Stimulated activated effector memory CD8-positive, alpha-beta T cell treated with anti-CD3 and anti-CD28 coated beads, Interleukin-12 subunit alpha, Interleukin-12 subunit beta, amount 100 ng/mL, for 72 hours (primary cell): ENCODE measurements around the gene SEMA3D.

Experiments used
- ATAC-seq: fragments of 150-1000 bp; cut with Tn5 transposase; 2 replicates; pipeline ENCODE4 v1.10.0; 2021
- DNase-seq, 2 donors: peaks; one replicate each; pipeline ENCODE4 v3.0.0; 2021 to 2022; ENCODE audit warnings: low spot score in 2 of 2
- H3K27ac Mint-ChIP-seq: one replicate; pipeline ENCODE4 v1.8.0; 2022; ENCODE audit warnings: mild to moderate bottlenecking, mixed read lengths
- H3K36me3 Mint-ChIP-seq: one replicate; pipeline ENCODE4 v1.8.0; 2022; ENCODE audit warnings: mild to moderate bottlenecking, mixed read lengths
- H3K4me1 Mint-ChIP-seq: one replicate; pipeline ENCODE4 v1.8.0; 2022; ENCODE audit warnings: mixed read lengths
- H3K4me3 Mint-ChIP-seq: one replicate; pipeline ENCODE4 v1.8.0; 2022; ENCODE audit warnings: mild to moderate bottlenecking, mixed read lengths
- H3K9me3 Mint-ChIP-seq: one replicate; pipeline ENCODE4 v1.8.0; 2022; ENCODE audit warnings: mixed read lengths

SEMA3D gene

DNA sequence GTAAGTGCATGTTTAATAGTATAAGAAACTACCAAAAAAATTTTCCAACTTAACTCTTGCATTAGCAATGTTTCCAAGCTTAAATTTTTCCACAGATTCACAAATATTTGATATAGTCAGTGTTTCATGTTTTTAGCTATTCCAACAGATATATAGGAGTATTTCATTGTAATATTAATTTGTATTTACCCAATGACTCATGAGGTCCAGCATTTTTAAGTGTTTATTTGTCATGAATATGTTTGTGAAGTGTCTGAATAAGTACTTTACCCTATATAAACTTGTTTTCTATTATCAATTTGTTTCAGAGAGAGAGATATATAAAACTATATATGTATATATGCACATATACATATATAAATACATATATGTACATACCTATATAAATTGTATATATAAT lies 71.0 kb downstream of the SEMA3D start:
- Mint-ChIP-seq H3K36me3 (no peaks in the 10 kb centered on the region), H3K4me1 (no peaks in the 10 kb centered on the region)
- ATAC-seq, result no peak

DNA sequence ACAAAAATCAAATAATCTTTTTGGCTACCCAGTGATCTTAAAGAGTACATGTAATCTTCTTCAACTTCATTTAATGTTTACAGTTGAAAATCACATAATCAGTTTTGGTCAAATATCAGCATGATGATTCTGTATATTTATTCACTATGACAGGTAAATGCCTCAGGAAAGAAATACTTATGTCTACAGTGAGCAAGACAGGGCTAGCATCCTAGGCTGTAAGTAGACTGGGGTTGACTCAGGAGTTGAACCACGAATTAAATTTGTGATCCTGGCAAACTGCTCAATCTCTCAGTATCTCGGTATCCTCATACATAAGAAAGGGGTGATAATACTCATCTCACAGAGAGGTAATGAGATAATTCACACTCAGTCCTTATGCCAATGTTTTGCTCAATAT lies 71.8 kb downstream of the SEMA3D start:
- no peak overlapping the region for H3K27ac Mint-ChIP-seq
- H3K4me3 Mint-ChIP-seq, result no peak overlapping the region
- DNase-seq (no peak), ATAC-seq (no peak)
- no peaks in the 10 kb centered on the region for H3K4me1 Mint-ChIP-seq
- H3K9me3 Mint-ChIP-seq, result peaks cover 13% of the 10 kb centered on the region
- H3K36me3 Mint-ChIP-seq, result no peaks in the 10 kb centered on the region

More for the DNA sequence above, 71.0 kb downstream of the SEMA3D start:
- no peak for DNase-seq
- peaks cover 10% of the 10 kb centered on the region for H3K9me3 Mint-ChIP-seq
- H3K4me3 Mint-ChIP-seq, result no peak overlapping the region
- H3K27ac Mint-ChIP-seq, result no peak overlapping the region

DNA sequence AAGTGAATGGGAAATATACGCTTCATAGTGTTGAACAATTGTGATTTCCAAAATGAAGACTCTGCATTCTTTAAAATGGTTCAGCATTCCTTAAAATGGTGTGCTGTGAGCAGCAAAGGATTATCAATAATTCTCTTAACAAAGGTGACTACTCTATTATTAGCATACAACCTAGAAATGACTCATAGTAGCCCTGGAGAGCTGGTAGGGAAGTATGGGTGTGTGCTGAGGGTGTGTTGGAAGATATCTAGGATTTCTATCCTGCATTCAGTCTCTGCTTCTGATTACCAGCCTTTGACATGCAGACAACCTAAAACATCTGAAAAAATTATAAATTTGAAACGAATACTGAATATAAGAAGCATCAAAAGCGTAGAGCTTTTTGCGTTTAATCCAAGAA lies 72.5 kb downstream of the SEMA3D start:
- Mint-ChIP-seq H3K9me3 (peaks cover 13% of the 10 kb centered on the region), H3K4me1 (no peaks in the 10 kb centered on the region), H3K27ac (no peak overlapping the region), H3K4me3 (no peak overlapping the region), H3K36me3 (no peaks in the 10 kb centered on the region)
- no peak for ATAC-seq
- DNase-seq, result no peak

DNA sequence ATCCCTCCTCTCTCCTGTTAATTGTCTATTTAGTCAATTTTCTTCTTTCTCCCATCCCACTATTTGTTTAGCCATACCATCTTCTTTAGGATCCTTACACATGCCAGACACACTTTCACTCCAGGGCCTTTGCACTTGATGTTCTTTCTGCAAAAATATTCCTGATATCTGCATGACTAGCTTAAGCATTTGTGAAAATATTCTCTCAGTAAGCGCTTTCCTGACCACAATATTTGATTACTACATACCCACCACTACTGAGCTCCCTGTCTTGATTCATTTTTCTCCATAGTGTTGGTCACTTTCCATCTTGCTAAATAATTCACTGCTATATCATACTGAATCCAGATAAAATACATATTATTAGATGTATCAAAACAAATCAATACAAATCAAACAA lies 75.1 kb downstream of the SEMA3D start:
- Mint-ChIP-seq H3K4me1 (no peaks in the 10 kb centered on the region), H3K9me3 (peaks cover 19% of the 10 kb centered on the region), H3K4me3 (no peak overlapping the region), H3K36me3 (no peaks in the 10 kb centered on the region), H3K27ac (no peak overlapping the region)
- ATAC-seq, result no peak
- DNase-seq, result no peak

DNA sequence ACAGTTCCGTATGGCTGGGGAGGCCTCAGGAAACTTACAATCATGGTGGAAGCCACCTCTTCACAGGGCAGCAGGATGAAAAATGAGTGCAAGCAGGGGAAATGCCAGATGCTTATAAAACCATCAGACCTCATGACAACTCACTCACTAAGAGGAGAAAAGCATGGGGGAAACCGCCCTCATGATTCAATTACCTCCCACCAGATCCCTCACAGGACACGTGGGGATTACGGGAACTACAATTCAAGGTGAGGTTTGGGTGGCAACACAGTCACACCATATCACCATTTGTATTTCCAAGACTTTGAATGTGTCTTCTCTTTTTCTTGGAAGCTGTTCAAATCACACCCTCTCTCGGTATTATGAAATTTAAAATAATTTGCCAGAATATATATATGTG lies 80.1 kb downstream of the SEMA3D start:
- Mint-ChIP-seq H3K4me1 (no peaks in the 10 kb centered on the region), H3K27ac (no peak overlapping the region), H3K9me3 (peaks cover 21% of the 10 kb centered on the region)

DNA sequence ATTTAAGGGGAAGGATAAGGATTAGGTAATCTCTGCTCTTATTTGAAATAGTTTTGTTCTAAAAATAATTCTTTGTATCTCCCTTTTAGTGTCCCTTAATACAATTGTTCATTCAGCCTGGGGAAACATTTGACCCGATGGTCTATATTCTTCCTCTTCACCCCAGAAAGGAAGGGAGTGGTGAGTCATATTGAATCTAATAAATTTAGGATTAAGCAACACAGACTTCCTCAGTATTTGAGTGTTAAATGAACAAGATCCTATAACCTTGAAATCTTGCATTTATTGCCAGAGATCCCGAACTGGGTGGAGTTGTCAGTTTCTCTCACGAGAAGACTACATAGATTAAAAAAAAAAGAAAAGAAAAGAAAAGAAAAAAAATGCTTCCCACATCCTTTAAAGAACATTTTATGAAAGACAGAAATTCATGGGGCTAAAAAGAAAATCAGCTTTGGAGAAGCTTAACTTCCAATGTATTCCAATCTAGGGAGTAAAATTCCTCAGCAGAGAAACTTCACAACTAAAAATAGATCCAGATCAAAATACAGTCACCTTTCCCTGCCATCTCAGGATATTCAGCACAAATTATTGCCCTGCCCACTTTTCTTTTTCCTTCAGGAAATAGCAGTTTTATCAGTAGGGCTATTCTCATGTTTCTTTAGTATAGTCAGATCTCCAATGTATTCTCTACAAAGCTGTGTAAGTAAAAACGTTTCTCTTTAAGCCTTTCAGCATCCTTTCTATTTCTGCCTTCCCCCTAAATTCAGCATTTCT lies 82.2 kb downstream of the SEMA3D start:
- Mint-ChIP-seq H3K27ac (no peak overlapping the region), H3K4me1 (no peaks in the 10 kb centered on the region), H3K4me3 (no peak overlapping the region), H3K9me3 (peaks cover 13% of the 10 kb centered on the region), H3K36me3 (no peaks in the 10 kb centered on the region)
- no peak for ATAC-seq
- no peak for DNase-seq

More for the DNA sequence above, 80.1 kb downstream of the SEMA3D start:
- no peak overlapping the region for H3K4me3 Mint-ChIP-seq
- ATAC-seq, result no peak
- no peaks in the 10 kb centered on the region for H3K36me3 Mint-ChIP-seq
- no peak for DNase-seq

DNA sequence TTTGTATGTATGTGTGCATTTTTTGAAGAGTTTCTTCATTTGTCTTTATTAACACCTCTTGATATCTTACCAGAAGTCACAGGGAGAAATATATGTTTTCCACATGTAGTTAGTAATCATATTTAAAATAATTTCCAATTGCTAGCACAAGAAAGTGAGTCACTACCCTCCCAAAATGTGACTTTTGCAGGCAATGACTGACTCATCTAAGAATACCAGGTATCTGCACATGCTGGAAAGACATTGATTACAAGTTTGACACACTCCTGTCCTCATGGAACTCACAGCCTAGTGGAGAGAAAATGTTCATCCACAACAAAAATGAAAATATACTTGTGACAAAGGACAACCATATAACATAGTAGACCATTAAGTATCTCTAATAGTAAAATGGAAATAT lies 82.9 kb downstream of the SEMA3D start:
- Mint-ChIP-seq H3K27ac (no peak overlapping the region), H3K9me3 (peaks cover 13% of the 10 kb centered on the region), H3K36me3 (no peaks in the 10 kb centered on the region), H3K4me3 (no peak overlapping the region), H3K4me1 (no peaks in the 10 kb centered on the region)
- ATAC-seq, result no peak
- DNase-seq, result no peak

DNA sequence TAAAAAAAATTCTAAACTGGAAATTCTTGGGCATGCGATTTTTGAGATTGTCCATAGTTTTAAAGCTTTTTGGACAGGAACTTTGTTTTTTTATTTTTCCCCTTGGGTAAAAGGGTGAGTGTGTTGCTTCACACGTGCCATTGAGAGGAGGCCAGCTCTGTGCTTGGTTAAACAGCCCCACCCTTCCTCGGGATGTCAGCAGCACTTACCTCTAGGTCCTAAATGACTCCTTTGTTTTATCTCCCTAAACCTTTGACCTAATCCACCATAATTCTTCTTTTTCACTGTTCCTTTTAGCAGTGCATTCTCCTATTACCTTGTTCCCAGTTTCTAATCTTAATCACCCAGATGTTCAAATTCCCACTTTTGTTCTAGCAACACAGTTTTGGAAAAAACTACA lies 83.5 kb downstream of the SEMA3D start:
- H3K4me1 Mint-ChIP-seq, result no peaks in the 10 kb centered on the region
- DNase-seq (no peak), ATAC-seq (no peak)
- no peaks in the 10 kb centered on the region for H3K36me3 Mint-ChIP-seq
- H3K4me3 Mint-ChIP-seq, result no peak overlapping the region
- no peak overlapping the region for H3K27ac Mint-ChIP-seq
- H3K9me3 Mint-ChIP-seq, result peaks cover 17% of the 10 kb centered on the region

DNA sequence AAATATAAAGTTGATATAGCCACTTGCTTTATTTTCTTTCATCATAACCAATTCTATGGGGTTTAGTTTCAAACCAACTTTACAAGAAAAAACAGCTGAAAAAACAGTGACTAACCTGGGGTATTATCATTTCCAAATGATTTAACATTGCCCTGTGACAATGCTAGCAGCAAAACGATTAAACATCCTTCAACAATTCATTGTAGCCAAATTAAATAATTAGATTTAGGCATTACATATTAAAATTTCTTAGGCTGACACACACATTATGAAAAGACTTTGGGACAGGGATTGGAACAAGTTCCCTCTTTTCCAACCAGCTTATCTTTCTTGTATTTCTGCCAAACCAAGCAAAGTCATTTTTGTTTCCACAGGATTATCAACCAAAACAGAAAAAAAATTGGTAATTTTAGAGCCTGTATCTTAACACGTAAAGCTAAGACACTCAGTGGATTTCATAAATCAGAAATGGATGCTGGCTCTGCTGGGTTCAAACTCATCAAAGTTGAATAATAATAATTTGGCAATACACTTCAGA lies 84.0 kb downstream of the SEMA3D start:
- DNase-seq (no peak), ATAC-seq (no peak)
- no peaks in the 10 kb centered on the region for H3K4me1 Mint-ChIP-seq
- H3K4me3 Mint-ChIP-seq, result no peak overlapping the region
- H3K27ac Mint-ChIP-seq, result no peak overlapping the region
- H3K9me3 Mint-ChIP-seq, result peaks cover 17% of the 10 kb centered on the region
- H3K36me3 Mint-ChIP-seq, result no peaks in the 10 kb centered on the region

DNA sequence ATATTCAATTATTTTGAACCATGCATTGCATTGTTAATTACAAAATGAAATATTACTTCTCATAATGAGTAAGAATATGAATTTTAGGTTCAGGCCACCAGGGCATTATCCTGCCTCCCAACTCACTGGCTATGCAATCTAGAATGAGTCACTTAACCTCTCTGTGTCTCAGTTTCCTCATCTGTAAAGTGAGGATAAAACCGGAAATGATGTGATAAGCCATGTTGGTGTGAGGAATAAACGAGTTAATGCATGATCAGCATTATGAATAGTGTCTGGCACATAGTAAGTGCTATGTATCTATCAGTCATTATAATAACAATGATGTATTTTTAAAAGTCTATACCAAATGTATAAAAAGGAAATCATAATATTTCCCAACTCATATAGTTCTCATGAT lies 85.5 kb downstream of the SEMA3D start:
- ATAC-seq (no peak), DNase-seq (no peak)
- H3K4me3 Mint-ChIP-seq, result no peak overlapping the region
- H3K27ac Mint-ChIP-seq, result no peak overlapping the region
- H3K9me3 Mint-ChIP-seq, result peaks cover 16% of the 10 kb centered on the region
- no peaks in the 10 kb centered on the region for H3K36me3 Mint-ChIP-seq
- no peaks in the 10 kb centered on the region for H3K4me1 Mint-ChIP-seq

DNA sequence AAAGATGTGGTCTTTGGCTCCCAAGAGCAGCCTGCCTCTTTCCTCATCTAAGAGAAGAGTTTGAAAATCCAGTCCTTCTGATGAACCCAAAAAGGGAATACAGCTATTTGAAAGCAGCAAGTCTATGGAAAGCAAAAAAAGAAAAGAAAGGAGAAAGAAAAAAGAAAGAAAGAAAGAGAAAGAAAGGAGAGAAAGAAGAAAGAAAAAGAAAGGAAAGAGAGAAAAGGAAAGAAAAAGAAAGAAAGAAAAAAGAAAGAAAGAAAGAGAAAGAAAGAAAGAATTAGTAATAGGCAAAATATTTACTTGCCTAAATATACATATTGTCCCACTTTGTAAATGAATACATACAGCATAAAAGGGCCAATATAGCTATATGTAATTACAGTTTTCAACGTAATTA lies 89.0 kb downstream of the SEMA3D start:
- no peak overlapping the region for H3K27ac Mint-ChIP-seq

DNA sequence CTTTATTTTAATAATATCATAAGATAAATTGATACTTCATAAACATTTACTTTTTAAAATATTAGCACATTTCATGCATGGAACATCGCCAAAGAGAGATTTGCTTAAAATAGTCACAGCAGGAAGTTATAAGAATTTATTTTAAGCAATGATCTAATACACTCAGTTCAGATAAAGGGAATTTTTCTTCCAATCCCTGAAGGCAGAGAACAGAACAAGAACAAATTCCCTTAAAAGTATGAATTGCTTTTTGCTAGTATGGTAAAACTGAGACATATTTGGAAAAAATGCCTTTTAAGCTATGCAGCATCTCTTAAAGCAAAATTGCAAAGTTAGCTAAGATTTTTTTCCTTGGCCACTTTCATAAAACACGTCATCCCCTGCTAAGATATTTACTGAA lies 91.0 kb downstream of the SEMA3D start:
- peaks cover 18% of the 10 kb centered on the region for H3K9me3 Mint-ChIP-seq
- no peak overlapping the region for H3K27ac Mint-ChIP-seq
- DNase-seq (no peak), ATAC-seq (no peak)
- H3K4me3 Mint-ChIP-seq, result no peak overlapping the region
- H3K36me3 Mint-ChIP-seq, result no peaks in the 10 kb centered on the region
- no peaks in the 10 kb centered on the region for H3K4me1 Mint-ChIP-seq

More for the DNA sequence above, 89.0 kb downstream of the SEMA3D start:
- no peak for ATAC-seq
- Mint-ChIP-seq H3K4me3 (no peak overlapping the region), H3K4me1 (no peaks in the 10 kb centered on the region), H3K36me3 (no peaks in the 10 kb centered on the region), H3K9me3 (peaks cover 18% of the 10 kb centered on the region)
- DNase-seq, result no peak

DNA sequence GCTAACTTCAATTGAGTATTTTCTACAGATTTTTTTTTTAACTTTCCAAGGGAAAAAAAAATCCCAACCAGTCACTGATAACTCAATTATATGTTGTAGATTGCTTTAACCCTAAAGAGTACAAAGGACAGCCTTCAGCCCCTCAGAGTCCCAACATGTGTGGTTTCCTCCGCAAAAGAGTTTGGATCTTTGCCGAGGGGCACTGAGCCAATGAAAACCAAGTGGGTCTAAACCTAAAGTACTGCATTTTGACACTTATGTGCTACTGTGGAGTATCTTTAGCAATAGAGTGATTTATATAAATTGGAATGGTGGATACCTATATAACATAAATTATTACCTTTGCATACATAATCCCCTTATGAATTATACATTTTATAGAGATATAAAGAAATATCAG lies 91.5 kb downstream of the SEMA3D start:
- H3K4me3 Mint-ChIP-seq, result no peak overlapping the region
- H3K27ac Mint-ChIP-seq, result no peak overlapping the region
- ATAC-seq (no peak), DNase-seq (no peak)
- H3K9me3 Mint-ChIP-seq, result peaks cover 20% of the 10 kb centered on the region
- no peaks in the 10 kb centered on the region for H3K36me3 Mint-ChIP-seq
- no peaks in the 10 kb centered on the region for H3K4me1 Mint-ChIP-seq

DNA sequence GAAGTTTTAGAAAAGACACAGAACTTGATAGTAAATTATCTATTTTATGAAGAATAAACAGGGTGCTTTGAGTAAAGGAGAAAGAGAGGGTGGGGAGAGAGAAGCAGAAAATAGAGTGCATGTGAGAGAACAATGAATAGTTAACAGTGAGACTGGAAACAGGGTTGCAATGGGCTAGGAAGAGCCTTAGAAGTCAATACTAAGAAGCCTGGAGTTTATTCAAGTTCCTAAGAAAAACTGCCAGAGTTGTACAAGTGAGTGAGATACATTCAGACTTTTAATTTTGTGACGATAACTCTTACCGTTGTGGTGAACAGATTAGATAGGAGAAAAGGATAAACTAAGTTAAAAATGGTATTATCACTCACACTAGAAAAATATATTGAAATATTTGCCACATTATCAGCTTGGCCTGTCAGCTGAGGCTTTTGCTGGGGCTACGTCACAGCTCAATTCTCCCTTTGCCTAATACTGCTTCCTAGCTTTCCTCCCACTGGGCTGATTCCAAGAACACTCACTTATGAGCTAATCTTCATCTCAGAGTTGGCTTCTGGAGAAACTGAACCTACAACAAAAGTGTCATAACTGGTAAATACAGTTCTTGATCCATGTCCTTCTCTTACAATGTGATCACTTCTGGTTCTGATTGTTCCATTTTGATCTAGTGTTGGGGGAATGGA lies 92.7 kb downstream of the SEMA3D start:
- Mint-ChIP-seq H3K36me3 (no peaks in the 10 kb centered on the region), H3K27ac (no peak overlapping the region), H3K4me1 (no peaks in the 10 kb centered on the region), H3K4me3 (no peak overlapping the region), H3K9me3 (peaks cover 23% of the 10 kb centered on the region)
- ATAC-seq, result no peak
- DNase-seq, result no peak

DNA sequence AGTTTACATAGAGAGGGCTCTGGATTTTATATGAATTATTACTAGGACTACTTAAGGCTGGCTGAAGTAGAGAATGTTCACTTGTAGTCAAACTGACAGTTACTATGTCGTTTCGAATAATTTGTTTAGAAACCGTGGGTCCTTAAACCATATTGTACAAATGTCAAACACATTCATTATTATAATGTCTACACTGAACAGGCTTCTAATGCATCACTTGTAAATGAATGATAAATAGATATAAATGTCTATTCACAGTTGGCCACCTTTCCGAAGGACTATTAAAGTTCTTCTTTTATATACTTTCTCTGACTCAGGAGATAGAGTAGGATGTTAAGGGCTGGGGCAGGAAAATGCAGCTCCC lies 95.3 kb downstream of the SEMA3D start:
- DNase-seq, result no peak
- no peak for ATAC-seq
- Mint-ChIP-seq H3K4me3 (no peak overlapping the region), H3K4me1 (no peaks in the 10 kb centered on the region), H3K36me3 (no peaks in the 10 kb centered on the region), H3K27ac (no peak overlapping the region), H3K9me3 (peaks cover 15% of the 10 kb centered on the region)

DNA sequence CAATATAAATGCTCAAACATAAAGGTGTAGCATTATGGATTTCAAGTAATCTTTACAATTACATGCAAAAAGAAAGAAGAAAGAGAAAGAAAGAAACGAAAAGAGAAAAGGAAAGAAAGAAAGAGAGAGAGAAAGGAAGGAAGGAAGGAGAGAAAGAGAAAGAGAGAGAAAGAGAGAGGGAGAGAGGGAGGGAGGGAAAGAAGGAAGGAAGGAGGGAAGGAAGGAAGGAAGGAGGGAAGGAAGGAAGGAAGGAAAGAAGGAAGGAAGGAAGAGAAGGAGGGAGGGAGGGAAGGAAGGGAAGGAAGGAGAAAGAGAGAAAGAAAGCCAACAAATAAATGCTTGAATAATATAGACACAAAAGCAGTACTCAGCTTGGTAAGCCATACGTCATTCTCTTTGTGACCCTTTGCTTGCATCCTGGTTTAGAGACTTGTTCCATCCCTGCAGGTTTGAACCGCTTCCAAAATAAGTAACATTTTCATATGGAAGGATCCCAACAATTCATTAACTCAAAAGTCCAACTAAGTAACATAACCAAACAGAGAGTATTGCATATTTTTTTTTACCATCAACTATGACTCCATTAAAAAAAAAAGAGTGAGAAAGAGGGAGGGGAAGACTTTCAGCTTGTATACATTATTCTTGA lies 95.8 kb downstream of the SEMA3D start:
- Mint-ChIP-seq H3K27ac (no peak overlapping the region), H3K4me3 (no peak overlapping the region), H3K36me3 (no peaks in the 10 kb centered on the region), H3K4me1 (no peaks in the 10 kb centered on the region), H3K9me3 (peaks cover 15% of the 10 kb centered on the region)
- ATAC-seq (no peak), DNase-seq (no peak)
